Keratinocyte (primary cell): ENCODE measurements around the gene CTAGE1.

Experiments used
- EZH2 ChIP-seq: IDR thresholded peaks from one replicate; pipeline ENCODE4 v1.6.1; 2012; ENCODE audit warnings: inconsistent platforms, mild to moderate bottlenecking, low read length, moderate library complexity
- TF ChIP-seq, protein P1 (sequence below), 3 experiments: IDR thresholded peaks in 1 of 3; conservative IDR thresholded peaks in 1 of 3; optimal IDR thresholded peaks in 1 of 3; 2 replicates in 2 of 3; 3 replicates in 1 of 3; pipeline versions ENCODE3 to v1.5.1; 2011; ENCODE audit warnings: low read length in 3 of 3, mild to moderate bottlenecking in 3 of 3, moderate library complexity in 2 of 3, control low read depth in 1 of 3, inconsistent platforms in 1 of 3; ENCODE audit not compliant: insufficient read depth in 2 of 3; ENCODE audit errors: extremely low read depth in 1 of 3

DNA sequence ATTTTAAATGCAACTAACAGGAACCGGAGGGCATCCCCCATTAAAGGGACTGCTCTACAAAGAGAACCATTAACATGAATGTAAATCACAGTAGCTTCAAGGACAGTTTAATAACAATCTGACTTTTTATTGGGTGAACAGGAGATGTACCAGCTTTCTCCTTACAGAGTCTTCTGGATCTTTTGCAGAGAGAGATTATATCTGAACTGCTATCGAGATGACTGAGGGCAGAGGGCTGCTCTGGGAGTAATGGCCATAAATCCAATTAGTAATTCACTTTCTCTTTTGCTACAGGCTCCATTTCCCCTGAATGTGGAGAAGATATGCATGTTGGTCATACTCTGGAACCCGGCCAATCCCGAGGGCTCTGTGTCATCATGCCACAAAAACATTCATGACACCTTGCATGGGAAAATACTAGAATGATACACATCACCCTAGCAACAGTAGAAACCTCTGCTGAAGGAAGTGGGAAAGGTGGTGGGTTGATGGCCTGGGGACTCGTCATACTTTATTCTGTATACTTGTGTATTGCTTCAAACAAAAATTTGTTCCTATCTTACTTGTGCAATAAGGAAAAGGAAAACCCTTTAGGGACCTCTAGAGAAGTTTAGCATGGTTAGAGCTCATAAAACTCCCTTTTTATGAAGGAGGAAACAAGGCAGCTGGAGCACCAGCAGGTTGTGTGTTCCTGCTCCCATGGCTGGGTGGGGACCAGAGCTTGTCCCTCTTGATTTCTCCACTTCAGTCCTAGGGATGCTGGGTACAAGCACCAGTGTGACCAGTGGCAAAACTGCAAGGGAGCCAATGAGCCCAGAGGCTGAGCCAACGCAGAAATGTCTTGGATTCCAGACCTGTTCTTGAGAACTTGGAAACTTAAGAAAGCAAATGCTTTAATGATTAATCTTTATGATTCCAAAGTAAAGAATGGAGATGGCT, 26.0 kb downstream of the CTAGE1 start:
- TF ChIP-seq, protein P1, sequence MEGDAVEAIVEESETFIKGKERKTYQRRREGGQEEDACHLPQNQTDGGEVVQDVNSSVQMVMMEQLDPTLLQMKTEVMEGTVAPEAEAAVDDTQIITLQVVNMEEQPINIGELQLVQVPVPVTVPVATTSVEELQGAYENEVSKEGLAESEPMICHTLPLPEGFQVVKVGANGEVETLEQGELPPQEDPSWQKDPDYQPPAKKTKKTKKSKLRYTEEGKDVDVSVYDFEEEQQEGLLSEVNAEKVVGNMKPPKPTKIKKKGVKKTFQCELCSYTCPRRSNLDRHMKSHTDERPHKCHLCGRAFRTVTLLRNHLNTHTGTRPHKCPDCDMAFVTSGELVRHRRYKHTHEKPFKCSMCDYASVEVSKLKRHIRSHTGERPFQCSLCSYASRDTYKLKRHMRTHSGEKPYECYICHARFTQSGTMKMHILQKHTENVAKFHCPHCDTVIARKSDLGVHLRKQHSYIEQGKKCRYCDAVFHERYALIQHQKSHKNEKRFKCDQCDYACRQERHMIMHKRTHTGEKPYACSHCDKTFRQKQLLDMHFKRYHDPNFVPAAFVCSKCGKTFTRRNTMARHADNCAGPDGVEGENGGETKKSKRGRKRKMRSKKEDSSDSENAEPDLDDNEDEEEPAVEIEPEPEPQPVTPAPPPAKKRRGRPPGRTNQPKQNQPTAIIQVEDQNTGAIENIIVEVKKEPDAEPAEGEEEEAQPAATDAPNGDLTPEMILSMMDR (optimal IDR thresholded peaks at IDR 0.05 in 1 of 3, IDR thresholded peaks at IDR 0.05 in 1 of 3, conservative IDR thresholded peaks at IDR 0.05 in 1 of 3; ENCODE audit: extremely low read depth in 1 of 3, insufficient read depth in 2 of 3, low read length in 3 of 3): no peak
- no peak for TF ChIP-seq EZH2
